GM12891 (cell line): ENCODE measurements around the gene CHST8.

Source experiments
- POLR2AphosphoS5 ChIP-seq: IDR thresholded peaks from 2 replicates; pipeline ENCODE4 v1.6.1; 2011; ENCODE audit warnings: low read depth, low read length, control low read depth
- TAF1 ChIP-seq: IDR thresholded peaks from 2 replicates; pipeline ENCODE4 v1.6.1; 2011; ENCODE audit warnings: low read depth, low read length, control low read depth

DNA sequence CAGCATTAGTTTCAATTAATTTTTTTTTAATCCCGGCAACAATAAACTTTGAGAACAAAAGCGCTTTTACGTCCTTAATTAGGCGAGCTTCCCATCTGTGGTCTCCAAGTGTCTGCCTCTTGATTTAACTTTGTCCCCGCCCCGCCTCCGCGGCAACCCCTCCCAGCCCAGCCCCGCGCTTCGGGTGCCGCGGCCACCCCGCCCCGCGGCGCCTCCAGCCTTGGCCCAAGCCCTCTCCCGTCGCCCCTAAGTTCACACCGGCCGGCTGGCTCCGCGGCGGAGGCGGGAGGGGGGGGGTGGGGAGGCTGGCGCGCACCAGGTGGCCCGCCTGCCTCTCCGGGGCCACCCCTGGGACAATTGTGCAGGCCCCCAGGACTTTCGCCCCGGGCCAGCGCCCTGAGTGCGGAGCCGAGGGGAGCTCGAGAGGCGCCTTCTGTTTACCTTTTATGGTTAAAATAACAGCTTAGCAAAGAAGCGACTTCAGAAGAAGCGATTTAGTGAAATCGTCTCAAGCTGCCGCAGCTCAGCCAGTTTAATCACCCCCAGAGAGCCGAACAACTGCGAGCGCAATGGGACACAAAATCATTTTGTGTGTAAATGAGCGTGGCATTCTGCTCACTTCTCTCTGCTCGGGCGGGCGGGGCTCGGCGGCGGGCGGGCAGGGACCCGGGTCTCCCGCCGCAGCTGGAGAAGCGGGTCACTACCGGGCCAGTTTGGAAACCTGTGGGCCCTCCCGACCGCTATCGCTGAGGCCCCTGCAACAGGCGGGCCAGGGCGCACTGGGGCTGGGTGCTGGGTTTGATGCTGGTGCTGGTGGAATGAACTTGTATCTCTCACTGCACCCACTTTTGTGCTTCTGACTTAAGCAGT is 176.3 kb downstream of the CHST8 start:
- TF ChIP-seq POLR2AphosphoS5 (no peak), TAF1 (no peak)
